GM18867 (cell line): ENCODE results near the gene ZNF532.
A peak's percentile ranks its signal among the peaks of the same experiment; 100 is the strongest.
"Not testable (repeated sequence)": the region's sequence is repeated elsewhere in the genome, so short reads cannot be mapped to it uniquely, and the experiment has no call there.

Experiments used
- ATAC-seq: cut with Tn5 transposase; IDR thresholded peaks from one replicate; pipeline ENCODE4 v1.9.1; 2021; ENCODE audit warnings: mild to moderate bottlenecking, moderate library complexity; ENCODE audit not compliant: unreplicated experiment

The ZNF532 gene

GRCh38 chr18:58847383-58848071, 17.1 kb upstream of the ZNF532 start:
- no peak for ATAC-seq

GRCh38 chr18:58848685-58849084, 16.0 kb upstream of the ZNF532 start:
- ATAC-seq: no peak

DNA sequence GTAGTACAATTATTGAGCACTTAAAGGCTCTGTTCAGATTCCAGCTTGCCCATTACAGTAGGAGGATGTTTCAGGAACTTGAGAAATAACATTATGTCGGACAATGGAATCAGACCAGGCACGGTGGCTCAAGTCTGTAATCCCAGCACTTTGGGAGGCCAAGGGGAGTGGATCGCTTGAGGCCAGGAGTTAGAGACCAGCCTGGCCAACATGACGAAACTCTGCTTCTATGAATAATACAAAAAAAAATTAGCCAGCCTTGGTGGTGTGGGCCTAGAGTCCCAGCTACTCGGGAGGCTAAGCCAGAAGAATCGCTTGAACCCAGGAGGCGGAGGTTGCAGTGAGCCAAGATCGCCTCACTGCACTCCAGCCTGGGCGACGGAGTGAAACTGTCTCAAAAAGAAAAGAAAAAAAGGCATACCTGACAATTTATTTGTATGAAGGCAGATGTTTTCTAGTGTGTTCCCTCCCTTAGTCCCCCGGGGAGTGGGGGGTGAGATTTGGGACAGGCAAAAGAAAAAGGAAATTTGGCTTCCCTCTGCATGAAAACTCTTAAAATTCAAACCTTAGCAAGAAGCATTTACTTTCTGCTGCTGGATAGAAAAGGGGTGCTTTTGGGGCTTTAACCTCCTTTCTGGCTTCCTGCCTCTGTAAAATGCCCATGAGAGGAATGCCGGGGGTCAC, 13.7 kb upstream of the ZNF532 start:
- ATAC-seq: no peak

DNA sequence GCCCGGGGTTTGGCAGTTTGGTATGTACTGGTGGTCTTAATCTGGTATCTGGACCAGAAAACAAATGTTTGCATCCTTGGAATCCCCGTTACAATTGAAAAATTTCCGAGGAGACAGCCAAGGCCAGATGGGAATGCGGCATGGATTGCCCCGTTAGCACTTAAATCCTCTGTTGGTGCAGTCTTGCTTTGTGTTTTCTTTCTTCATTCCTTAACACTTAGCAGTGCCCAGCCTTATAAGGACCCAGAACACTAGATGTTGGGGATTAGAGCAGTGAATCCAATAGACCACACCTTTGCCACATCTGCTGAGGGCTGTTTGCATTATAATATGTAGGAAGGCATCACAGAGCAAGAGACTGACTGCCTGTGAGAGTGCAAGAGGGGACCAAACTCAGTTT, 12.8 kb upstream of the ZNF532 start:
- no peak for ATAC-seq

DNA sequence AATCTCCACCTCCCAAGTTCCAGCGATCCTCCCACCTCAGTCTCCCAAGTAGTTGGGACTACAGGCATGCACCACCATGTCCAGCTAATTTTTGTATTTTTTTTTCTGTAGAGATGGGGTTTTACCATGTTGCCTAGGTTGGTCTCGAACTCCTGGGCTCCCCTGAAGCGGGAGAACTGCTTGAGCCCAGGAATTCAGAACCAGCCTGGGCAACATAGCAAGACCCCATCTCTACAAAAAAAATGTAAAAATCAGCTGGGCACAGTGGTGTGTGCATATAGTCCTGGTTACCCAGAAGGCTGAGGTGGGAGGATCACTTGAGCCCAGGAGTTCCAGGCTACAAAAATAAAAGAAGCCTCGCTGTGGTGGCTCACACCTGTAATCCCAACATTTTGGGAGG, 12.0 kb upstream of the ZNF532 start:
- no peak for ATAC-seq

DNA sequence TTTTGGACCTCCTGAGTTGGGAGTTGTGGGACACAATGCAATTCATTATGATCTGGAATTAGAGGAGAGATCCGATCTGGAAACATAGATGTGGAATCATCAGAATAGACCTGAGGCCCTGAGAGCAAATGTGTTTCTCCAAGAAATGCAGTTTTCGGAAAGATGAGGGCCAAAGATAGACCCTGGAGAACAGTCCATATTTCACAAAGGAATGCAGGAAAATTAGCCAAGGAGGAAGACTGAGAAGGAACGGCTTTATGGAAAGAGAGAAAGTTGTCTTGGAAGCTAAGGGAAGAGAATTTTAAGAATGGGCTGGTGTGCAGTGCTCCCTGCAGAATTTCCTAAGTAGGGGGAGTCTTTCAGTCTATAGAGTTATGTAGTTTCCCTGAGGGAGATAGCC, 11.1 kb upstream of the ZNF532 start:
- ATAC-seq: no peak

DNA sequence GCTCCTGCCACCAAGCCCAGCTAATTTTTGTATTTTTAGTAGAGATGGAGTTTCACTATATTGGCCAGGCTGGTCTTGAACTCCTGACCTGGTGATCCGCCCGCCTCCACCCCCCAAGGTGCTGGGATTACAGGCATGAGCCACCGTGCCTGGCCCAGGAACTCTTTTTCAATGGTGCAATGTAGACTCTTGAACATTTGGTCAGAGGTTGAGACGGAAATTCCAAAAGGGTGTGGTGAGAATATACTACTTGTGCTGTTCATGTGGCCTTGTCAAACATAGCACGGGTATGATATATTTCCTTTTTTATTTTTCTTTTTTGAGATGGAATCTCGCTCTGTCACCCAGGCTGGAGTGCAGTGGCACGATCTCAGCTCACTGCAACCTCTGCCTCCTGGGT, 9.2 kb upstream of the ZNF532 start:
- ATAC-seq: not testable (repeated sequence)

- no peak for ATAC-seq
Observed at GRCh38 chr18:58856881-58857280, 7.8 kb upstream of the ZNF532 start.

GRCh38 chr18:58858591-58859468, 5.8 kb upstream of the ZNF532 start:
- ATAC-seq: no peak

DNA sequence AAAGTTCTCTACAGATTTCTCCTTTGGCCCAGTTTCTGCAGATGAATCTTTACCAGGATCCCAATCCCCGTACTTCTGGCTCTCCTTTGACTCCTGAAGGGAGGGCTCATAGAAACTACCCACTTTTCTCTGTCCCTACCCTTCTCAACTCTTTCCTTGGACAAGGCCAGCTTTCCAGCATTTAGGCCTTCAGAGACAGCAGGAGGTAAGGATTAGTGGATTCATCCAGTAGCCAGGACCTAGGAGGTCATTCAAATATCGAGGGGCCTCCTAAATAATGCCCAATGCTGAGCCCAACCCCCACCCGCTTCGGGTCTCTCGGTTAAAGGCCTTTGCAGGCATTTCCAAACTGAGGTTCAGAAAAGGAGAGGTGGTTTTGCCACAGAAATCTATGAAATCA, 4.8 kb upstream of the ZNF532 start:
- no peak for ATAC-seq

GRCh38 chr18:58860747-58861231, 3.9 kb upstream of the ZNF532 start:
- no peak for ATAC-seq

- ATAC-seq: no peak
Observed at GRCh38 chr18:58861353-58861752, 3.3 kb upstream of the ZNF532 start.

- no peak for ATAC-seq
Observed at GRCh38 chr18:58861861-58862301, 2.8 kb upstream of the ZNF532 start.

- ATAC-seq: no peak
Observed at GRCh38 chr18:58862356-58862755, 2.3 kb upstream of the ZNF532 start.

- peak; percentile 32 for ATAC-seq
Observed at GRCh38 chr18:58862851-58863538, 1.7 kb upstream of the ZNF532 start.

DNA sequence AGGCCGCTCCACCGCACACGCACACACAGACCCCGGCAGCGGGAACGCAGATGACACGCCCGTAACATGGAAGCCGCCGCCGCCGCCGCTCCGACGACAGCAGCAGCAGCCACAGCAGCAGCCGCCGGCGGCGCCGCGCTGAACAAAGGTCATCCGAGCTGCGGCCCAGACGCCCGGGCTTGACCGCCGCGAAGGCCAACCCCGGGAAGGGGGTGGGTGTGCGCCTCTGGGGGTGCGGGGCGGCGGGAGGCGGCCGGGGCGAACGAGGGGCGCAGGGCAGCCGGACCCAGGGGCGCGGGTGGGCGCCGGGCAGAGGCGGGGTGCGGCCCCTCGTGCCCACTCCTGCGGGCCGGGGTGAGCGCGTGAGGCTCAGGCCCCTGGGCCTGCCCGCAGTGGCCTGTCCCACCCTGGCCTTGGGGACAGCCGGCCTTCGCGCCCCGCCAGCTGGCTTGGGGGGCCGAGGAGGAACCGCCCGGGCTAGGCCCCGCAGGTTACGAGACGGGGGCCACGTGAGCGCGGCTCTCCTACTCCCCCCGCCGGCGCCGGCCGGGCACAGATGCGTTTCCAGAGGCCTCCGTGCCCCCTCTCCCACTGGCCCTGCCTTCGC, 1.0 kb upstream of the ZNF532 start:
- peak; percentile 46 for ATAC-seq

DNA sequence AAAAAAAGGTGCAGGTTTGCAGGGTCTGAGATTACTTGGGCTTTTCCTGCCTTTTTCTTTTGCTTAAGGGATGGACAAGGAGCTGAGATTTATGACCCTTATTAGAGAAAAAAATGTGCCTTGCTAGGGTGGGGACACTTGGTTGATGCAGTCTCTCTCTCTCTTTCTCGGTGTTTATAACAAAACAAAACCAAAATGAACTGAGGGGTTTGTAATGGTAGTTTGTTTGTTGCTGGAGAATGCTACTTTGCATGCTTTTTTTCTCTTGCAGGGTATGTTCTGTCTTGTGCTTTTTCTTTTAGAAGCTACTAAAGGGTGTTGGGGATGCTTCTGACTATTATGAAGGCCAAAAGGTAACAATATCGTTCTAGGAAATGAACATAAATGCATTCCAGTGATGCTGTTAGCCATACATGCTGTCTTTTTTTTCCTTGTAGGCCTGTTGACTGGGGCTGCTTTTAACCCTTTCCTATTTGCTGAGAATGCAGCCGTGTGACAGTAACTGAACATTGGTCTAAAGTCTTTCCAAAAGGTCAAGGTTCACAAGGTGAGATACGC, 435 bp downstream of the ZNF532 start:
- no peak for ATAC-seq

GRCh38 chr18:58865701-58866065, 1.0 kb downstream of the ZNF532 start:
- ATAC-seq: no peak

- ATAC-seq: no peak
Observed at GRCh38 chr18:58866066-58866772, 1.5 kb downstream of the ZNF532 start.

DNA sequence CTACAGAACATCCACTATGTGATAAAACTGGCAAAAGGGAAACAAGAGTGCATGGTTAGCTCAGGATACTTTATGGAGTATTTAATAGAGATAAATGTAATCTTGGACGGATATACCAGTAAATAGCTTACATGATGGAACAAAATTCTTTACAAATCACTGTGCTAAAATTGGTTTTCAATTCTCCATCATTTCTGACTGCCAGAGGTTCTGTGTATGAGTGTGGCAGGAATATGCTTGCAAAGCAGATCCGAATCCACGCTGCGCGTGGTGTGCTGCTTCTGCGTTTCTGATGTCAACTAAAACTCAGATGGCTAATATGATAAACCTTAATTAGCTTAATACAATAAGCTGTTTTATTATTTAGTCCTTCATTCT, 2.1 kb downstream of the ZNF532 start:
- no peak for ATAC-seq
